GM18520 (cell line): ENCODE data around the gene CPSF4L.
"Not testable (repeated sequence)": the region's sequence is repeated elsewhere in the genome, so short reads cannot be mapped to it uniquely, and the experiment has no call there.

Experiments
- ATAC-seq: cut with Tn5 transposase; IDR thresholded peaks from one replicate; pipeline ENCODE4 v1.9.1; 2021; ENCODE audit not compliant: unreplicated experiment

Gene CPSF4L, protein sequence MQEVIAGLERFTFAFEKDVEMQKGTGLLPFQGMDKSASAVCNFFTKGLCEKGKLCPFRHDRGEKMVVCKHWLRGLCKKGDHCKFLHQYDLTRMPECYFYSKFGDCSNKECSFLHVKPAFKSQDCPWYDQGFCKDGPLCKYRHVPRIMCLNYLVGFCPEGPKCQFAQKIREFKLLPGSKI

DNA sequence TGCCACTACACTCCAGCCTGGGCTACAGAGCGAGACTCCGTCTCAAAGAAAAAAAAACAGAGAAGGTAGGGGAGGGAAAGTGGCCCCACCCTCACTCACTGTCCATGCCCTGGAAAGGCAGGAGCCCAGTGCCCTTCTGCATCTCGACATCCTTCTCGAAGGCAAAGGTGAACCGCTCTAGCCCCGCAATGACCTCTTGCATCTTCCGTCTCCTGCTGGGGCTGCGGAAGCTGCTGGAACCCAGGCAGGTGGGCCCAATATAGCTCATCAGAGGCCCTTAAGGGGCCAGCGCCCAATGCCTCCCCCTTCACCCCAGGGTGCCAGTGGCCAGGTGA is at the start of gene CPSF4L:
CPSF4L (minus strand) TSS at position 264 of the 335 bp plus-strand sequence; CDS start at position 202, 62 bp downstream.
- no peak for ATAC-seq

DNA sequence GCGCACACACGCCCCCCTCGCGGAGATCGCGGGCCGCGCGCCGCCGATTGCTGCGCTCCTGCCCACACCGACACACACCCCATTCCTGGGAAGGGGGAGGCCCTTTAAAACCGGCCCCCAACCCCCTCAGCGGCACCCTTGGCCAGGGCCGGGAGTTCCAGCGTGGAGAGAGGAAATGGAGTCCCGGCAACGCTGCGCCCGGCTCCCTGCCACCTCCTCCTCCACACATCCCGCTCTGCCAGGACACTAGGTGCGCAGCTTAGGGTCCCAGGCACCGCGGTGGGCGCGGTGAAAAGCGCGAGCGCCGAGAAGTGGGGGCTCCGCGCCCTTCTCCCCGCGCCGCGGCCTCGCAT is 49.7 kb upstream of the CPSF4L start:
- peak; percentile 6 for ATAC-seq

GRCh38 chr17:73309727-73310596 is 48.3 kb upstream of the CPSF4L start:
- ATAC-seq: no peak

DNA sequence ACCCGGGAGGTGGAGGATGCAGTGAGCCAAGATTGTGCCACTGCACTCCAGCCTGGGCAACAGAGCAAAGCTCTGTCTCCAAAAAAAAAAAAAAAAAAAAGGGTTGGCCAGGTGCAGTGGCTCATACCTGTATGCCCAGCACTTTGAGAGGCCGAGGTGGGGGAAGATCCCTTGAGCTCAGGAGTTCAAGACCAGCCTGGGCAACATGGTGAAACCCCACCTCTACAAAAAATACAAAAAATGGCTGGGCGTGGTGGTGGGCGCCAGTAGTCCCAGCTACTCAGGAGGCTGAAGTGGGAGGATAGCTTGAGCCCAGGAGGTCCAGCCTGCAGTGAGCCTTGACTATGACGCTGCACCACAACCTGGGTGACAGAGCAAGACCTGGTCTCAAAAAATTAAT is 47.3 kb upstream of the CPSF4L start:
- not testable (repeated sequence) for ATAC-seq

GRCh38 chr17:73308017-73308823 is 46.5 kb upstream of the CPSF4L start:
- ATAC-seq: no peak

- no peak for ATAC-seq
These were observed 45.5 kb upstream of the CPSF4L start for GRCh38 chr17:73307130-73307529.

DNA sequence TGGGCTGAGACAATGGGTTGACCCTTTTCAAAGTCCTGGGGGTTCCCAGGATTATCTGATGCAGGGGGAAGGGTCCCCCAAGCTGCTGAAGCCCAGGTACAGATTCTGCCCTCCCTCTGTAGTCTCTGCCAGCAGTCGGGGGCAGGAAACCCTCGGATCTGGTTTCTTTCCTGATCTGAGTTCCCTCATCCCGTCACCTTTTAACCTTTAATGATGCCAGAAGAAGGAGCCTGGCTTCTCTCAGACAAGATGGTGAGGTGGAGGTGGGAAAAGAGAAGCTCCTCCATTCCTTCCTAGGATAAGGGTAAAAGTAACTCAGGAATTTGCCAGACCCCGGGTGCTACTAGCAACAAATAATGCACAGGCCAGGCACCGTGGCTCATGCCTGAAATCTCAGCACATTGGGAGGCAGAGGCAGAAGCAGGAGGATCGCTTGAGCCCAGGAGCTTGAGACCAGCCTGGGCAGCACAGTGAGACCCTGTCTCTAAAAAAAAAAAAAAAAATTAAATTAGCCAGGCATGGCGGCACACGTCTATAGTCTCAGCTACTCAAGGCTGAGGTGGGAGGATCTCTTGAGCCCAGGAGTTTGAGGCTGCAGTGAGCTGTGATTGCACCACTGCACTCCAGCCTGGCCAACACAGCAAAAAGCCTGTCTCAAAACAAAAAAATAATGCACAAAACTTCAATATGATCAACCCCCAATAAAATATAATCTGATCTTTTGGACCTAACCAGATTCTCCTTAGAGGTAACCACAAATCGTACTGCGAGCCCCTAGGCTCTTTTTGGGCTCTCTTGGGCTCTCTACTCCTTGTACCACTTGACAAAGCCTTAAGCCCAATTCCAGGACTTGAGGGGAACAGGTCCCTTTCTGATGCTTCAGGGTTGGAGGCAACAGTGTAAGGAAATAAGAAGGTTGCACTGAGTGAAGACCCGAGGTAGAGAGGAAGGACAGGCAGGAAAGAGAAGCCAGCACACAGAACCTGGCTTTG is 44.5 kb upstream of the CPSF4L start:
- no peak for ATAC-seq

GRCh38 chr17:73304971-73305812 is 43.5 kb upstream of the CPSF4L start:
- no peak for ATAC-seq

DNA sequence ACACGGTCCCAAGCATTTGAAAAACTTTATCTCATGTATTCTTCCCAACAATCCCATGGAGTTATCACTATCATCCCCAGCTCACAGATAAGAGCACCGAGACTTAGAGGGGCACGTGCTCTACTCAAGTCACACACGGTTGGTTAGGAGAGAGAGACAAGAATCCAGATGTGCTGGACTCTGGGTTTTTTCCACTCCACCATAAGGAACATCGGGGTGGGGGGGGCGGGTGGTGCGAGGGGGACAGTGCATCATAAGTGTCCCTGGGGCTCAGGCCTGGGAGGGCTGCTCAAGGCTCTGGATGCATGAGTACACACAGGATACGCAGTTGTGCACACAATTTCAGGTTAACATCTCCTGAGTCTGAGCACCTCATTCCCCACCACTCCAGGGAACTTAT is 42.8 kb upstream of the CPSF4L start:
- no peak for ATAC-seq

DNA sequence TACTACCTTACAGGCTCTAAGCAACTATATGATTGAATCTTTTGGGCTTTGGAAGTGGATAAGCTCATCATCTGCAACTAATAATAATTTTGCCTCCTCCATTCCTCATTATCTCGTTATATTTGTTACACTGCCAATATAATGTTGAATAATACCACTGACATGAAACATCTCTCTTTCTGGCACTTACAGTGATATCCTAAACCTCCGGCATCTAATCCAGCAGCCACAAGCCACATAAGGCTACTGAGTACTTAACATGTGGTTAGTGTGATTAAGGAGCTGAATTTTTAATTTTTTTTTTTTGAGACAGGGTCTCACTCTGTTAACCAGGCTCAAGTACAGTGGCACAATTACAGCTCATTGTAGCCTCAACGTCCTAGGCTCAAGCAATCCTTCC is 40.5 kb upstream of the CPSF4L start:
- no peak for ATAC-seq

DNA sequence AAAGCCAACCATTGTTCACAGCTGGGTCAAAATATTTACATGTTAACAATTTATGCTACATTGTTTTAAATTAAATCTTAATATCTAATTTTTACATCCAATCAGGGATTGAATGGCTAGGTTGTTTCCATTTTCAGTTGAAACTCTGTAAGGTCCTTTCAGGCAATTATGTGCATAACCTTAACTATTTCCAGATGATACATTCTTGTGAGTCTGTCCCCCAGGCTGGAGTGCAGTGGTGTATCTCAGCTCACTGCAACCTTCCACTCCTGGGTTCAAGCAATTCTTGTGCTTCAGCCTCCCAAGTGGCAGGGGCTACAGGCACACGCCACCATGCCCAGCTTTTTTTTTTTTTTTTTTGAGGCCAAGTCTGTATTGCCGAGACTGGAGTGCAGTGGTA is 39.7 kb upstream of the CPSF4L start:
- ATAC-seq: no peak

DNA sequence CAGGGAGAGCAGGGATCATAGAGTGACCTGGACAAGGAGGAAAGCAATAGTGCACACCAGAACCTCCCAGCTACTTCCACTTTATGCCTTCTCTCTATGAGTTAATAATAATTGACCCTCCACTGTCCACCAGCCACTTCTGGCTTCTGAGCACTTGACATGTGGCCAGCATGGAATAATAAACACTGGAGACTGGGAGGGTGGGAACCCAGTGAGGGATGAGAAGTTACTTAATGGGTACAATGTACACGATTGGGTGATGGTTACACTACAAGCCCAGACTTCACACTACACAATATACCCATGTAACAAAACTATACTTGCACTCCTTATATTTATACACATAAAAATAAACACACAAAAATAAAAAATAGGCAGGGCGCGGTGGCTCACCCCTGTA is 38.7 kb upstream of the CPSF4L start:
- ATAC-seq: no peak

- no peak for ATAC-seq
These were observed 36.5 kb upstream of the CPSF4L start for GRCh38 chr17:73297934-73298861.

GRCh38 chr17:73293480-73293911 is 31.8 kb upstream of the CPSF4L start:
- ATAC-seq: no peak

- ATAC-seq: no peak
These were observed 31.4 kb upstream of the CPSF4L start for GRCh38 chr17:73293031-73293430.

- no peak for ATAC-seq
These were observed 30.4 kb upstream of the CPSF4L start for GRCh38 chr17:73292031-73292531.

DNA sequence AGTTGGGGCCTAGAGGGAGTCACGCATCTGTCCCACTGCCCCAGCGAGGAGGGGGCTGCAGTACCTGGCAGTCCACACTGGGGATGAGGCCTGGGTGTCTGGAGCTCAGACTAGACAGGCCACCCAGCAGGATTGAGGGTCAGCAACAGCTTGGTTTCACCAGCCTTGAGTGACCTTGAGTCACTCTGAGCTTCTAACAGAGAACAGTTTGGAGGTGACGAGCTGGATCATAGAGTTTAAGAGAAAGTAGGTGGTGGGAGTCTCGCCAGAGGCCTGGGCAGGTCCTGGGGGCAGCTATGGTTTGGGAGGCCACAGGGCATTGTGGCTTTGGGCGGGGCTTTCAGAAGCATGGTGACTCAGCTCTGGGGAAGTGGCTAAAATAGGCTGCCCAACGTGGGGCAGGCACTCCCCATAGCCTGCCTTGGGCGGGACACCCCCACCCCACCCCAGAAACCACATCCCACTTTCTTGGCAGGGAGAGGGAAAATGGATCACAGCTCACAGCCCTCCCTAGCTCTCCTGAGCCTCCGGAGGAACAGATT is 29.7 kb upstream of the CPSF4L start:
- peak; percentile 83 for ATAC-seq
